HG03064 (cell line): Measurements from ENCODE around the gene GPR152.
"Not testable (repeated sequence)": the region's sequence is repeated elsewhere in the genome, so short reads cannot be mapped to it uniquely, and the experiment has no call there.

Experiments
- ATAC-seq: cut with Tn5 transposase; IDR thresholded peaks from one replicate; pipeline ENCODE4 v1.9.1; 2021; ENCODE audit warnings: low read depth; ENCODE audit not compliant: unreplicated experiment

GPR152 gene

GRCh38 chr11:67466962-67467771 lies 14.6 kb upstream of the GPR152 start:
- no peak for ATAC-seq

GRCh38 chr11:67466367-67466766 lies 13.8 kb upstream of the GPR152 start:
- ATAC-seq: no peak

- ATAC-seq: not testable (repeated sequence)
These were observed 13.0 kb upstream of the GPR152 start for GRCh38 chr11:67465530-67465929.

DNA sequence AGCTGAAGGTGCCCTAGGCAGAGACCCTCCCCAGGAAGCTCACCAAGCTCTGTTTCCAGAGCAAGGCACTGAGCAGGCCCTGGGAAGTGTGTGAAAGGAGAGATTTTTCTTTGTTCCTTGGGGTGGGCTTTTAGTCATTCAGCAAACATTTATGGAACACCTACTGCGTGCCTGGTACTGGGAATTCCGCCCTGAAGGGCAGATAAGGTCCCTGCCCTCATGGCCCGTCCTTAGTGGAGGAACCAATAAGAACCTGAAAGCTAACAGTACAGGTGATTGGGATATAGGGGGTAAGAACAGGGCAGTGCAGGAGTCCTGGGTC lies 12.6 kb upstream of the GPR152 start:
- ATAC-seq: no peak

DNA sequence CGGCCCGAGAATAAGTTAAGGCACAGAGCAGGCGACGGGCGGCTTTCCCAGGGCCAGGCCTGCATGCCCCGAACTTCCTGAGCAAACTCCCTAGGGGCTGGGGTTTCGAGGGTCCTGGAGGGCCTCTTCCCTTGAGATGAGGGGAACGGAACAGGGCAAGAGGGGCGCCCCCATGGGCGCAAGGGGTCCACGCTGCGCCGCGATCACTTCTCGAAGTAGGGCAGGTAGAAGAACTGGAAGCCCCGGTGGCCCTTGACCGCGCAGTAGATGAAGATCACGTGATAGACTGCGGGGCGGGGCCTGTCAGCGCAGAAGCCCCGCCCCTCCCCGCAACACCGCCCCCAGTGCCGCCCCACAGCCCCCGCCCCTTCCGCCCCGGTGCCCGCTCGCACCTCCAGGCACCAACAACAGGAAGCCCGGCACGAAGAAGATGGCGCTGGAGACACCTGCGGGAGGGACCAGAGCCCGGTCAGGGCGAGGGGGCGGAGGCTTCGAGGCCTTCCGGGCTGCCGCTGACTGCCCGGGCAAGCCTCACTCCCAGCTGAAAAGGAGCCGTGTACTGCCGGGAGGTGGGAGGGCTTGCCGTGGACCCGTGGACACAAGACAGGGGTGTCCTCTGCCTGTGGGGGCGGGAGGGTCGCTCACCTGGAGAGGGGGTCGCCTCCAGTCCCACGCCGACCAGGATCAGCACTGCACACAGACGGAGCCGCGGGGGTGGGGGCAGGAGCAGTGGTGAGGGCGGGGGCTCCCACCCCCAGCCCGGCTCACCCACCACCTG lies 12.1 kb upstream of the GPR152 start:
- no peak for ATAC-seq

DNA sequence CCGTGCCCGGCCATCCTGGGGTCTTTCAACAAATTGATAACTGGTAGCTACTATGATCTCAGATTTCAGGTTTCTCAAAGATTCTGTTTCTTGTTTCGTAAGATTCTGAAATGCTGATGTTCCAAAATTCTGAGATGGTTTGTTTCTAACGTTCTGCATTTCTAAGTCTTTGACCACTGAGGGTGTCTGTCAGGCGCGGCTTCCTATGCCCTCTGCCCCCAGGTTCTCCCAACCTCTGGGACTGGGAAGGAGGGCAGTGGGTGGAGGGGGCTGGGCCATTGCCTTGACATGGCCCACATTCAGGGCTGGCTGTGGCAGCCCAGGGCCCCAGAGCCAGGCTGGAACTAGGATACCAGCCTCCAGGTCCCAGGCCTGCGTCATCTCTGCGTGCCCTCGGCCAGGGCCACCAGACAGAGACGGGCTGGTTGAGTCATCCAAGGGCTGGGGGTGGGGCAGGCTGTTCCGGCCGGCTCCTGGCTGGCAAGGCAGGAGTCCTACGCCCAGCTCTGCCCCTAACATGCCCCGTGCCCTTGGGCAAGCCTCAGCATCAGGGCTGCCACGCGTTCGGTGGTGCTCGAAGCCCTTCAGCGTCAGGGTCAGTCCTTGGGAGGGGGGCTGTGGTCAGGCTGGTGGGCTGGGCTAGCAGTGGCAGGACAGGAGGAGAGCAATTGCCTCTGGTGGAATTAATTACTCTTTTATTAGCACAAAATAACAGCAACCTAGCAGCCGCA lies 11.3 kb upstream of the GPR152 start:
- ATAC-seq: no peak

DNA sequence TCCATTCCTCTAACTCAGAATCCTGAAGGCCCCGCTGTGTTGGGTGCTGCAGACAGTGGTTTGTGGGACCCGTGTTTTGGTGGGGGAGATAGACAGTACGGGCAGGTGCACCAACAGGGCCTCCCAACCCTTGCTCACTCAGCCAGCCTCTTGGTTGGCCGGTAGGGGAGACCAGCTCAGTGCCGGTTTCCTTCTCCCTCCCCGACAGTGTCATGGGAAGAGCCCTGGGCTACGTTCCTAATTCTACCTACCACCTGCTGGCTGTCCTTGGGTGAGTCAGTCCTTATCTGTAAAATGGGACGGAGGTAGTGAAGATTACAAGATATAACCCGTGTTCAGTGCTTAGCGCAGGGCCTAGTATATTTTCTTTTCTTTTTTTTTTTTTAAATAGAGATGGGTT lies 10.7 kb upstream of the GPR152 start:
- ATAC-seq: no peak

GRCh38 chr11:67458266-67458665 lies 5.7 kb upstream of the GPR152 start:
- ATAC-seq: no peak

DNA sequence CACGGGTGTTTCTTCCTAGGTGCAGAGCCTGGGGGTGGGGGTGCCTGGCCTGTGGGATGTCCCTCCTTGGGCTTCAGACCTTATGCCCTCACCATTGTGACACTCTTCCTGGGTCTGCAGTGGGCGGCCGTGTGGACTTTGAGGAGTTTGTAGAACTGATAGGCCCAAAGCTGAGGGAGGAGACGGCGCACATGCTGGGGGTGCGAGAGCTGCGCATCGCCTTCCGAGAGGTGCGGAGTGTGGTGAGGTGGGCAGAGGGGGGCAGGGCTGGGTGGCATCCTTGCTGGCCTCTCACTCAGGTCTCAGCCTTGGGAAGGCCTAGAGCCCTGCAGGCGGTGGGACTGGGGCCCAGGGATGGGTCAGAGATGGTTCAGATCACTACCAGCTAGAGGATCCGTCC lies 4.9 kb upstream of the GPR152 start:
- no peak for ATAC-seq

GRCh38 chr11:67456068-67456705 lies 3.7 kb upstream of the GPR152 start:
- no peak for ATAC-seq

DNA sequence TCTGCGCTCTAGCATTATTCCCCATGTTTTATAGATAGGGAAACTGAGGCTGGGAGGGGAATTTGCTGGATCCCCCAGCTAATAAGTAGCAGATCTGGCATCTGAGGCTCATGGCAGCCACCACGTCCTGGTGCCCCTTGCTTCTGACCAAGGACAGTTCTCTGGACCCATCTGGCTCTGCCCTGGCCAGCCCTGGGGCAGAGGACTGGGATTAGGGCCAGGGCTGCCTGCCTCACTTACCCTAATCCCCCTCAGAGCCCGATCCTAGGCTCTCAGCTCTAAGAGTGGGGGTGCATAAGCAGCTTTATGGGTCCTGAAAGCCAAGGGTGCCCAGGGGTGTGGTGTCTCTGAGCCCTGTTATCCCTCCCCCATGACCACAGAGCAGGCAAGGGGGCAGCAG lies 2.5 kb upstream of the GPR152 start, which contains the start of gene CABP4:
Gene CABP4 (plus strand): TSS at position 301 of the 400 bp plus-strand sequence. CDS start 70 bp downstream, at position 371.
- no peak for ATAC-seq

- ATAC-seq: no peak
These were observed 1.5 kb upstream of the GPR152 start for GRCh38 chr11:67453816-67454732.

GRCh38 chr11:67451658-67451976 lies 912 bp downstream of the GPR152 start:
- no peak for ATAC-seq

DNA sequence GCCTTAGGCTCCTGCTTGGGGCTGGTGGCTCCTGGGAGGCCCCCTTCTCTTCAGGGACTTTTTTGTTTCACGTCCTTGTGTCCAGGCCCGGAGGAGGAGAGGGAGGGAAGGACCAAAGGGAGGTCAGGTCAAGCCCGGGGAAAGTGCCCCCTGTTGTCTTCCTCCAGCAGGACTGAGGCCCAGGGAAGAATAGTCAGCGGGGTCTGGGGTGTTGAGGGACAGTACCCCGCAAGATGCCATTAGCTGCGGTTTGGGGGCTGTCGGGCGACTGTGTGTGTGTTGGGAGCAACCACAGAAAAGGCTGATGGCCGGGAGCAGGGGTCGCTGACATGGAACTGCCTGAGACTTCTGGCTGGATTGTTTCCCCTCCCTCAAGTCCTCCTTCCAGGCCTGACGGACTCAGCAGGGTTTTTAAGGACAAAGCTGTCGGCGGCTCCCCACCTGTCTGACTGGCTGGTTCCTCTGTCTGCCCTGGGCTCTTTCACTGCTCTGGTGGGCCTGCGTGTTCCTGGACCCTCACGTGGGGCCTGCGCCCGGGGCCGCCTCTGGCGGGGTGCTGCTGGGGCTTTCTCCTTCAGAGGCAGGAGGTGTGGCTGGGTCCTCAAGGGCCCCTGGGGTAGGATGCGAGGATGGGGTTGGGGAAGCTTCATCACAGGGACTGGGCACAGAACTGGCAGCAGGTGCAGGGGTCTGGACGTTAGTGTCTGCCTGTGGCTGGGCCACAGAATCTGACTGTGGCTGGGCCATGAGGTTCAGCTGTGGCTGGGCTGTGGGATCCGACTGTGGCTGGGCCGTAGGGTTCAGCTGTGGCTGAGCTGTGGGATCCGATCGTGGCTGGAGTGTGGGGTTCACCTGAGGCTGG lies 1.5 kb downstream of the GPR152 start:
- ATAC-seq: no peak

DNA sequence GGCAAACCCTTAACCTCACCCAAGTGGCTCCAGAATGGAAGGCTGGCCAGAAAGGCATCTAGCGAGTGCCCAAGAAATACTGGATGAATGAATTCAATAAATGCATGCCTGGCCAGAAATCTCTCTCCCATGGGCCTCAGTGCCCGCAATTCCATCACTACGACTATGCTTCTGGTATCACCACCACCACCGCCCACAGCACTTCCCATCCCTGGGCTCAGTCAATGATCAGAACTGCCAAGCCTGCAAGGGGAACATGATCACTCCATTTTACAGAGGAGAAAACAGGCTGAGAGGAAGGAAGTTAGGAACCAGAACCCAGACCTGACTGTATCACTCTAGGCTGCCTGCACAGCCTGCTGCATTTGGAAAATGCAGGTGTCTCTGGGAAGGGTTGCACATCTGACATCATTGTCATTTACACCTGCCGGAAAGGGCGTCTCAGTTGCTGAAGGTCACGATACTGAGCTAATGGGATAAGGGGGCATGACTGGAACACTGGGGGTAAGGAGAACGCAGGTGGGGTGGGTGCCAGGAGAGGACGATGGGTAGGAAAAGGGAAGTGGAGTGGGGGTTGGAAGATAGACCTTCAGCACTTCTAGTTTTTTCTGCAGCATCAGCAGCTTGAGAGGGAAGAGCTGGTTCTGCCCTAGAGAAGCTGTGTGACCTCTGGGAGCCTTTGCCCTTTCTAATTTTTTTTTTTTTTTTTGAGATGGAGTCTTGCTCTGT lies 3.2 kb downstream of the GPR152 start:
- no peak for ATAC-seq

DNA sequence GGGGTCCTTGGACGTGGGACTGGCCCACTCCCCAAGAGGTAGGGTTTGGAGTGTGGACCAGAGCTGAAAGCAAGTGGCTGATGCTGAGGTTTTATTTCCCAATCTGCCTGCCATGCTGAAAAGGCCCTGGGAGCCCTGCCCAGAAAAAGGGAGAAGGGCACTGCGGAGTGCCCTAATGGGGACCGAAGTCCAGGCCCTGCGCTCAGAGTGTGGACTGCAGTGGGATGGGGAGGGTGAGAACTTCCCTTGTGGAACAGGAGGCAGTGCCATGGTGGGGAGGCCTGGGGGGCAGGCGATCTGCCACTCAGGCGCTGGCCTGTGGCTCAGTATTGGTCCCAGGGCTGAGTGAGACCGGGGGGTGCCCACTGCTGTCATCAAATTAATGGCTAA lies 4.3 kb downstream of the GPR152 start:
- no peak for ATAC-seq

DNA sequence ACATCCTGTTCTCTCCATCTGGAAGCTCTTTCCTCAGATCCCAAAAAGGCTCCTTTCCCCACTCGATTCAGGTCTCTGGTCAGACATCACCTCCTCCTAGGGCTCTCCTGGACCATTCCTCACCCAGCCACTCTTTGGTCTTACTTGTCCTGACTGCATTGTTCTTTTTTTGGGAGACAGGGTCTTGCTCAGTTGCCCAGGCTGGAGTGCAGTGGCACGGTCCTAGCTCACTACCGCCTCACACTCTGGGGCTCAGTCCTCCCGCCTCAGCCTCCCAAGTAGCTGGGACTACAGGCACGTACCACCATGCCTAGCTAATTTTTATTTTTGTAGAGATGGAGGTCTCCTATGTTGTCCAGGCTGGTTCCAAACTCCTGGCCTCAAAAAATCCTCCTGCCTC lies 7.0 kb downstream of the GPR152 start:
- no peak for ATAC-seq
